SJCRH30 (cell line): ENCODE results near the gene ZFAND3. TPM values are rescaled to one million over a fixed set of nuclear protein-coding genes. Genes with fewer than 3 reads are reported as not detected.
"Not testable (repeated sequence)": the region's sequence is repeated elsewhere in the genome, so short reads cannot be mapped to it uniquely, and the experiment has no call there.

ENCODE experiments used
- DNase-seq, 2 experiments: peaks; one replicate each; pipeline ENCODE4 v3.0.0-alpha.2; 2015 to 2020
- H3K27ac ChIP-seq: fragments of 250-450 bp; sonication (Bioruptor Pico); 2 replicates; pipeline ENCODE4 v1.5.1; 2020; ENCODE audit warnings: mild to moderate bottlenecking, moderate library complexity
- H3K27me3 ChIP-seq: fragments of 250-450 bp; sonication (Bioruptor Pico); 2 replicates; pipeline ENCODE4 v1.5.1; 2020; ENCODE audit warnings: mild to moderate bottlenecking, moderate library complexity
- H3K36me3 ChIP-seq: fragments of 250-450 bp; sonication (Bioruptor Pico); 2 replicates; pipeline ENCODE4 v1.5.1; 2020; ENCODE audit warnings: mild to moderate bottlenecking, moderate library complexity
- H3K4me1 ChIP-seq: fragments of 250-450 bp; sonication (Bioruptor Pico); 2 replicates; pipeline ENCODE4 v1.5.1; 2020; ENCODE audit warnings: mild to moderate bottlenecking, moderate library complexity
- H3K4me3 ChIP-seq: fragments of 250-450 bp; sonication (Bioruptor Pico); 2 replicates; pipeline ENCODE4 v1.5.1; 2020; ENCODE audit warnings: mild to moderate bottlenecking, moderate library complexity
- H3K9me3 ChIP-seq: fragments of 250-450 bp; sonication (Bioruptor Pico); replicated peaks from 2 replicates; pipeline ENCODE4 v1.5.1; 2020; ENCODE audit warnings: mild to moderate bottlenecking, moderate library complexity
- total RNA-seq: library from RNA; depleted of rRNA; stranded (reverse); fragments of >200 nt; shearing (Covaris generic); gene quantifications from 2 replicates; pipeline ENCODE4 v1.2.3, GENCODE V29; 2014

The ZFAND3 gene
- total RNA-seq, 1 experiment from 2014 or later = 28.7 TPM

GRCh38 chr6:38024908-38025307 is 205.4 kb downstream of the ZFAND3 start:
- 0 out of 2 replicates have a peak, but pooled peaks cover 2% of the 10 kb centered on the region for H3K9me3 ChIP-seq
- no peaks in the 10 kb centered on the region for H3K27me3 ChIP-seq
- H3K4me3 ChIP-seq = no peak overlapping the region
- H3K4me1 ChIP-seq = no peaks in the 10 kb centered on the region
- H3K36me3 ChIP-seq = no peaks in the 10 kb centered on the region
- no peak overlapping the region for H3K27ac ChIP-seq
- DNase-seq = no peak

DNA sequence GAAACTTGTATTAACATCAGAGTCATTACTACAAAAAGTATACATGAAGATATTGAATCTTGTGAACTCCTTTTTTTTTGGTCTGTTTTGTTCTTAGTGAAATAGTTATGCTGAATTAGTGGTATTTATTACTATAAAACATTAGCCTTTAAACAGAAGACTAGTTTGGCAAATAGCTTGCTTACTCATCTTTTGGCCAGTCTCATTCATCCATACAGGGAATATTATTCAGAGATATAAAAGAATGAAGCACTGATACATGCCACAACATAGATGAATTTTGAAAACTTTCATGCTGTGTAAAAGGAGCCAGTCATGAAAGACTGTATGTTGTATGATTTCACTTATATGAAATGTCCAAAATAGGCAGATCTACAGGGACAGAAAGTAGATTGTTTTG is 205.9 kb downstream of the ZFAND3 start:
- Histone ChIP-seq H3K27ac (no peak overlapping the region), H3K9me3 (0 out of 2 replicates have a peak, but pooled peaks cover 2% of the 10 kb centered on the region), H3K4me1 (no peaks in the 10 kb centered on the region), H3K27me3 (no peaks in the 10 kb centered on the region), H3K4me3 (no peak overlapping the region), H3K36me3 (no peaks in the 10 kb centered on the region)
- no peak for DNase-seq

DNA sequence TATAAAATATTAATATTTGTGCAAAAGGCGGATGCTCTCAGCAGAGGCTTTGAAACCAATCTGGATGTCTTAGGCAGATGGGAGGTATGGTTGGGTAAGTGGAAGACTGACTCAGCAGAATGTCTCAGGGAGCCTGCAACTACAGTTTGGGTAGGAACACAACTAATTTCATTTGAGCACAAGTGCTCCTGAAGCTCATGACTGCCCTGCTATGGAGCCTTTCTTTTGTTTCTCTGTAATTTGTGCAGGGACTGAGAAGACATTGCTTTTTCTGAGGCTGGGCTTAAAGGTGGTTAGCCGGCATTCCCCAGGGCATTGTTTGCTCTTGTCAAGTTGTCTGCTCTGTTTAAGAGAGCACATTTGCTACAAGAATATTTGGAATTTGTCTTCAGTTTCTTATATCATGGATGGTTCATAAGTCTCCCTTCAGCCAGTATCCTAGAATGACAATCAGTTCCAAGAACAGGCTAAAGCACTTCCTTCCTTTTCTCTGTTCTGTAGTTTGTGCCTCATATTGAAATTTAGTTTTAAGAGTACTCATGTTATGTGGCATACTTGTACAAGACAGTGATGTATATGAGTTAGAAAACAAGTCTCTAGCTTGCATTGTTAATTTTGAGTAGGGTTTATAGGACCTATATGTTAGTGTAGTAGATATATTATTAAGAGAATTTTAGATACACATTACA is 208.3 kb downstream of the ZFAND3 start:
- Histone ChIP-seq H3K4me3 (no peak overlapping the region), H3K4me1 (no peaks in the 10 kb centered on the region), H3K9me3 (0 out of 2 replicates have a peak, but pooled peaks cover 2% of the 10 kb centered on the region), H3K27ac (no peak overlapping the region), H3K27me3 (no peaks in the 10 kb centered on the region), H3K36me3 (no peaks in the 10 kb centered on the region)
- DNase-seq = no peak

- Histone ChIP-seq H3K4me3 (no peak overlapping the region), H3K27ac (no peak overlapping the region), H3K27me3 (no peaks in the 10 kb centered on the region), H3K4me1 (no peaks in the 10 kb centered on the region), H3K9me3 (no peaks in the 10 kb centered on the region), H3K36me3 (no peaks in the 10 kb centered on the region)
- no peak for DNase-seq
Measured at GRCh38 chr6:38030380-38030779, 210.9 kb downstream of the ZFAND3 start.

DNA sequence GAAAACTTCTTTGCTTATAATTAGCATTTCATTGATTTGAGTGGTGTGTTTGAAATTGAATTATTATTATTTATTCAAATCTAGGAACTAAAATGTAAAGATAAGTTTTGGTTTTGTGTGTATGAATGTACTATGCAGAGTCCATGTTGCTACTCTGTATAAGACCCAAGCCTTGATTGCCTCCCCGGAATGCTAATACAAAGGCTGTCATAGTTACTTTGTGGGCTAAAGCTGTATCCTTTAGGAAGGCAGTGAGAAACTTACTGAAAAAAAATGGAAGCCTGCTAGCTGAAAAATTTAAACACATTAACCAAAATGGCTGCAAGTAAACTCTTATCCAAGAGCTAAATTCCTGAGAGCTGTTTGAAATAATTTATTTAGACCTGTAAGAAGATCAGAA is 213.3 kb downstream of the ZFAND3 start:
- H3K27me3 ChIP-seq = no peaks in the 10 kb centered on the region
- H3K27ac ChIP-seq = no peak overlapping the region
- H3K4me1 ChIP-seq = no peaks in the 10 kb centered on the region
- no peaks in the 10 kb centered on the region for H3K9me3 ChIP-seq
- H3K36me3 ChIP-seq = no peaks in the 10 kb centered on the region
- DNase-seq = no peak
- no peak overlapping the region for H3K4me3 ChIP-seq

GRCh38 chr6:38033442-38033982 is 214.0 kb downstream of the ZFAND3 start:
- DNase-seq = no peak
- H3K4me3 ChIP-seq = no peak overlapping the region
- no peak overlapping the region for H3K27ac ChIP-seq
- H3K36me3 ChIP-seq = no peaks in the 10 kb centered on the region
- H3K27me3 ChIP-seq = no peaks in the 10 kb centered on the region
- no peaks in the 10 kb centered on the region for H3K4me1 ChIP-seq
- no peaks in the 10 kb centered on the region for H3K9me3 ChIP-seq

DNA sequence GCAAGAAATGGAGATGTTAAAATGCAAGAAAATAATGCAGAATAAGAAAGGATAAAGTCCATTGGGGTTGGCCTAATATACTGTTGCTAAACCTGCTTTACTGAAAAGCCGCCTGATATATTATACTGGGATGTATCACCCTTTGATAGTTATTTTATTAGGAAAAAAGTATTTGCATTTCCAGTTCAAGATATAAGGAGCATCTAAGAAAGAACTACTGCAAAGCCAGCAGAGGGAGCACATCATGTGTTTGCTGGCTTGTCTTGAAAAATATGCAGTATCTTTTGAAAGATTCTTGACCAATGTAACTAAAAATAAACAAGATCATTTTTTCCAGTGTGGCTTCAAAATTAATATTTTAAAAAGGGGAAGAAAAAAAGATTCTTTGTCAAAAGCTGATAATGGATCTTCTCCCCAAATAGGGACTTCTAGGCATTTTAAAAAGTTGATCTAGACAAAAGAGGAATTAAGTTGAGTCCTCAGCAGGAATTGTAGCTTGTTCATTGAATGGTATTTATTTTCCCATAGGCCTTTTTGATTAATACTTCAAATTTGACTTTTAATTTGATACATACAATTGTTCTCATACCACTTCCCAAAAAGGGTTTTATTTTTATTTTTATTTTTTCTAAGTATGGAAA is 214.9 kb downstream of the ZFAND3 start:
- Histone ChIP-seq H3K9me3 (no peaks in the 10 kb centered on the region), H3K27ac (no peak overlapping the region), H3K4me3 (no peak overlapping the region), H3K4me1 (no peaks in the 10 kb centered on the region), H3K27me3 (no peaks in the 10 kb centered on the region), H3K36me3 (0 out of 2 replicates have a peak, but pooled peaks cover 2% of the 10 kb centered on the region)
- peak in 1 of 2 experiments; percentile 44 for DNase-seq

DNA sequence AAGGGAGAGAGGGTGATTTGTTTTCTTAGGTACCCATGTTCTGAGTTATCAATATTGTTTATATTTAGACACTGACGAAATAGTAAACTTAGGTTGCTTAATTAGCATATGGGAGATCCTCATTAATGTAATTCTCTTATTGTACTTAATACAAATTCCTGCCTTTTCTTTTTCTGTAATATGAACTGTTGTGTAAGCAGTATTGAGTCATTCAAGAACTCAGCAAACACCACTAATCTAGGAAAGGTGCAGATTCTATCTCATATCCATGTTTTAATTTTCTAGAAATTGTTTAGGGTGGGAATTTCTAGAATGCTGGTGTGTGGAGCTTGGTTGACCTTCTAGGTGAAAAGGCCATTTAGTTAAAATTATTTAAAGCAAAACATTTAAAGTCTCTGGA is 216.0 kb downstream of the ZFAND3 start:
- H3K4me3 ChIP-seq = no peak overlapping the region
- 0 out of 2 replicates have a peak, but pooled peaks cover 2% of the 10 kb centered on the region for H3K36me3 ChIP-seq
- H3K9me3 ChIP-seq = no peaks in the 10 kb centered on the region
- DNase-seq = no peak
- H3K27ac ChIP-seq = no peak overlapping the region
- H3K4me1 ChIP-seq = no peaks in the 10 kb centered on the region
- H3K27me3 ChIP-seq = no peaks in the 10 kb centered on the region

GRCh38 chr6:38039502-38039901 is 220.0 kb downstream of the ZFAND3 start:
- Histone ChIP-seq H3K4me1 (no peaks in the 10 kb centered on the region), H3K36me3 (0 out of 2 replicates have a peak, but pooled peaks cover 2% of the 10 kb centered on the region), H3K27ac (no peak overlapping the region), H3K4me3 (no peak overlapping the region), H3K9me3 (no peaks in the 10 kb centered on the region), H3K27me3 (no peaks in the 10 kb centered on the region)
- DNase-seq = no peak

DNA sequence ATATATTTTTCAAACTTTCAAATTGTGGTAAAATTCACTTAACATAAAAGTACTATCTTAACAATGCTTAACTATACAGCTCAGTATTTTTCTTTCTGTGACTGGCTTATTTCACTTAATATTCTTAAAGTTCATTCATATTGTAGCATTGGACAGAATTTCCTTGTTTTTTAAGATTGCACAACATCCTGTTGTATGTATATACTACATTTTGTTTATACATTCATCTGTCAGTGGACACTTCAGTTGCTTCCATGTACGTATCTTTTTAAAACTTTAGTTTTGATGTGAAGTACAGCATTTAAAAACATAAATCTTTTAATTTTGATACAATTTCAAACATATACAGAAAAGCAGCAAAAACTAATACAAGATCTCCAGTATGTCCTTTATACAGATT is 220.7 kb downstream of the ZFAND3 start:
- DNase-seq = no peak
- H3K9me3 ChIP-seq = no peaks in the 10 kb centered on the region
- H3K4me3 ChIP-seq = no peak overlapping the region
- no peak overlapping the region for H3K27ac ChIP-seq
- no peaks in the 10 kb centered on the region for H3K4me1 ChIP-seq
- 0 out of 2 replicates have a peak, but pooled peaks cover 2% of the 10 kb centered on the region for H3K36me3 ChIP-seq
- H3K27me3 ChIP-seq = no peaks in the 10 kb centered on the region

DNA sequence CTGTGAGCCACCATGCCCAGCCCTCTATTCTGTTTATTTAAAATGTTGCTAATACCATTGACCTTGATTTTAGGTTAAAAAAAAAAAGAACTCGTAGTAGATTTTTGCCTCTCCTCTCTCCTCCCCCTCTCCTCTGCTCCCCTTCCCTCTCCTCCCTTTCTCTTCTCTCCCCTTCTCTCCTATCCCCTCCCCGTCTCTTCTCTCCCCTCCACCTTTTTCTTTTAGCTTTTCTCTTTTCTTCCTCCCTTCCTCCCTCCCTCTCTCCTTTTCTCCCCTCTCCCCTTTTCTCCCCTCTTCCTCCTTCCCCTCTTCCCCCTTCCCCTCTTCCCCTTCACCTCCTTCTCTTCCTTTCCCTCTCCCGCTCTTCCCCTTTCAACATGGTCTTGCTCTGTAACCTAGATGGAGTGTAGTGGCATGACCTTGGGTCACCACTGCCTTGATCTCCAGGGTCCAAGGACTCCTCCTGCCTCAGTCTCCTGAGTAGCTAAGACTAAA is 223.8 kb downstream of the ZFAND3 start:
- peaks cover 2% of the 10 kb centered on the region for H3K36me3 ChIP-seq
- H3K4me1 ChIP-seq = no peaks in the 10 kb centered on the region
- H3K4me3 ChIP-seq = no peak overlapping the region
- no peak overlapping the region for H3K27ac ChIP-seq
- H3K9me3 ChIP-seq = 0 out of 2 replicates have a peak, but pooled peaks cover 4% of the 10 kb centered on the region
- H3K27me3 ChIP-seq = no peaks in the 10 kb centered on the region
- no peak for DNase-seq

DNA sequence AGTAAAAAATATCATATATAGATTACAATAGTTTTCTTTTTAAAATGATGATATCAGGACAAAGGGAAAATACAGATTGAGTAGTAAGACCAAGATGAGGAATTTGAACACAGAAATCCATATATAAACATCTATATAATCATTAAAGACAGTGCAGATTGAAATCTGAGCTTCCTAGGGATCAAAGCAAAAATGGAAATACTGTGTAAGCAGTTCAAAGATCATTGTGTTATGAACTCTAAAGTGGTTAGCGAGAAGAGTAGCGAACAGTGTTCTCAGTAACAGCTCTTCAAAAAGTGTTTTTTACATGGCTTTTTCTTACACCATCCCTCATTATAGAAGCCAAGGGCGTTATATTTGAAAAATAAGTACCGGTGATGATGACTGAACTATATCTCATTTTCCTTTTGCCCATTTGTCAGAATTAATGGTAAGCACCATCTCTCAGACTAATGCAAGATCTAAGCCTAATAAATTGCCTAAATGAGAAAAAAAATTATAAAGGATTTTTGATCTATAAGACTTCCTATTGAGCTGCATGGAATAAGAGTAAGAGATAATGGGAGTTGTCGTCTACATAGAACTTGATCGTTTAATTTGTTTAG is 226.3 kb downstream of the ZFAND3 start:
- no peak for DNase-seq
- H3K27me3 ChIP-seq = no peaks in the 10 kb centered on the region
- H3K4me1 ChIP-seq = peaks cover 10% of the 10 kb centered on the region
- H3K9me3 ChIP-seq = 0 out of 2 replicates have a peak, but pooled peaks cover 4% of the 10 kb centered on the region
- H3K36me3 ChIP-seq = peaks cover 2% of the 10 kb centered on the region
- no peak overlapping the region for H3K27ac ChIP-seq
- H3K4me3 ChIP-seq = no peak overlapping the region

- Histone ChIP-seq H3K27me3 (no peaks in the 10 kb centered on the region), H3K36me3 (peaks cover 2% of the 10 kb centered on the region), H3K4me1 (peaks cover 10% of the 10 kb centered on the region), H3K9me3 (0 out of 2 replicates have a peak, but pooled peaks cover 4% of the 10 kb centered on the region), H3K4me3 (no peak overlapping the region), H3K27ac (no peak overlapping the region)
- DNase-seq = no peak
Measured at GRCh38 chr6:38047562-38047961, 228.0 kb downstream of the ZFAND3 start.

GRCh38 chr6:38049861-38050397 is 230.4 kb downstream of the ZFAND3 start:
- peak; percentile 56 to 59 for DNase-seq
- not testable (repeated sequence) for H3K9me3 ChIP-seq, H3K27ac ChIP-seq, H3K36me3 ChIP-seq, H3K27me3 ChIP-seq, H3K4me3 ChIP-seq
- peaks cover 10% of the 10 kb centered on the region for H3K4me1 ChIP-seq
